HepG2 (cell line): ENCODE results near the gene TBC1D14. TPM values are rescaled to one million over a fixed set of nuclear protein-coding genes. Genes with fewer than 3 reads are reported as not detected.

Experiments used
- ATAD3A ChIP-seq: sonication (generic); formaldehyde crosslinking; IDR thresholded peaks from 2 replicates; pipeline ENCODE4 v1.4.0; 2020; ENCODE audit warnings: missing genetic modification reagents
- EP300 ChIP-seq, 3 experiments: sonication (generic) in 1 of 3; formaldehyde crosslinking in 1 of 3; IDR thresholded peaks; 2 replicates each; pipeline versions ENCODE4 v1.5.1 to v1.6.1; 2011 to 2020; ENCODE audit warnings: low read depth in 2 of 3, low read length in 2 of 3, borderline replicate concordance in 1 of 3, improper control_type of control experiment in 1 of 3, mild to moderate bottlenecking in 1 of 3, missing genetic modification reagents in 1 of 3, moderate library complexity in 1 of 3
- FOXM1 ChIP-seq: sonication (generic); formaldehyde crosslinking; IDR thresholded peaks from 2 replicates; pipeline ENCODE4 v1.5.0; 2020; ENCODE audit warnings: missing genetic modification reagents
- GABPA ChIP-seq, 2 experiments: IDR thresholded peaks; 2 replicates each; pipeline ENCODE4 v1.6.1; 2011 to 2016; ENCODE audit warnings: low read depth in 2 of 2, low read length in 1 of 2, missing biosample characterization in 1 of 2, missing genetic modification characterization in 1 of 2
- GATAD1 ChIP-seq: IDR thresholded peaks from 2 replicates; pipeline ENCODE4 v1.6.1; 2016; ENCODE audit warnings: missing genetic modification reagents, missing compliant biosample characterization
- GATAD2A ChIP-seq: IDR thresholded peaks from 2 replicates; pipeline ENCODE4 v1.6.1; 2016
- GPBP1L1 ChIP-seq: sonication (generic); formaldehyde crosslinking; IDR thresholded peaks from 2 replicates; pipeline ENCODE4 v1.5.0; 2020; ENCODE audit warnings: mild to moderate bottlenecking, missing genetic modification reagents
- HOMEZ ChIP-seq: IDR thresholded peaks from 2 replicates; pipeline ENCODE4 v1.6.1; 2016; ENCODE audit warnings: low read depth
- IRF2 ChIP-seq: IDR thresholded peaks from 2 replicates; pipeline ENCODE4 v1.6.1; 2018; ENCODE audit warnings: missing genetic modification reagents, missing compliant biosample characterization
- KDM6A ChIP-seq: IDR thresholded peaks from 2 replicates; pipeline ENCODE4 v1.6.1; 2016; ENCODE audit warnings: low read depth
- MXD1 ChIP-seq: sonication (generic); formaldehyde crosslinking; IDR thresholded peaks from 2 replicates; pipeline ENCODE4 v1.4.0; 2020; ENCODE audit warnings: mild to moderate bottlenecking, missing genetic modification reagents
- SAFB2 ChIP-seq: sonication (generic); formaldehyde crosslinking; IDR thresholded peaks from 2 replicates; pipeline ENCODE4 v1.5.1; 2020; ENCODE audit warnings: missing genetic modification reagents, low read depth, mild to moderate bottlenecking, borderline replicate concordance
- SCMH1 ChIP-seq: sonication (generic); formaldehyde crosslinking; IDR thresholded peaks from 2 replicates; pipeline ENCODE4 v1.9.0; 2021; ENCODE audit warnings: missing genetic modification reagents, mild to moderate bottlenecking, borderline replicate concordance
- TAF1 ChIP-seq: sonication (generic); formaldehyde crosslinking; IDR thresholded peaks from 2 replicates; pipeline ENCODE4 v1.4.0; 2020; ENCODE audit warnings: missing genetic modification reagents
- YY1 ChIP-seq: IDR thresholded peaks from 2 replicates; pipeline ENCODE4 v1.6.1; 2011; ENCODE audit warnings: low read length, low read depth, moderate library complexity, mild to moderate bottlenecking; ENCODE audit not compliant: insufficient read depth, insufficient replicate concordance
- ZNF101 ChIP-seq: sonication (generic); formaldehyde crosslinking; IDR thresholded peaks from 2 replicates; pipeline ENCODE4 v1.4.0; 2020; ENCODE audit warnings: mild to moderate bottlenecking, low read depth, missing genetic modification reagents, borderline replicate concordance
- ZNF512 ChIP-seq: sonication (generic); formaldehyde crosslinking; IDR thresholded peaks from 2 replicates; pipeline ENCODE4 v1.4.0; 2020; ENCODE audit warnings: mild to moderate bottlenecking, missing genetic modification reagents
- ZNF567 ChIP-seq: sonication (generic); formaldehyde crosslinking; IDR thresholded peaks from 2 replicates; pipeline ENCODE4 v1.8.1; 2023; ENCODE audit warnings: mild to moderate bottlenecking, missing genetic modification reagents, borderline replicate concordance
- ZNF749 ChIP-seq: sonication (generic); formaldehyde crosslinking; IDR thresholded peaks from 2 replicates; pipeline ENCODE4 v1.8.0; 2022; ENCODE audit warnings: mild to moderate bottlenecking, missing genetic modification reagents, moderate library complexity, borderline replicate concordance
- ZNF766 ChIP-seq: sonication (generic); formaldehyde crosslinking; IDR thresholded peaks from 2 replicates; pipeline ENCODE4 v1.5.0; 2020; ENCODE audit warnings: missing genetic modification reagents, borderline replicate concordance
- ZNF800 ChIP-seq: sonication (generic); formaldehyde crosslinking; IDR thresholded peaks from 2 replicates; pipeline ENCODE4 v1.4.0; 2020; ENCODE audit warnings: missing genetic modification reagents
- polyA plus RNA-seq, 8 experiments: library from polyadenylated mRNA; depleted of rRNA in 3 of 8; stranded (reverse) in 7 of 8; unstranded in 1 of 8; fragments of >200 nt; fragmentation: Illumina TruSeq in 4 of 8; extraction: Trizol in 4 of 8; gene quantifications; 2 replicates each; pipeline versions ENCODE4 v1.2.1 to v1.2.3, GENCODE V29; 2011 to 2016; ENCODE audit warnings: low read depth in 4 of 8, missing spikeins in 1 of 8, mixed read lengths in 1 of 8; ENCODE audit not compliant: insufficient read depth in 1 of 8
- total RNA-seq, 5 experiments: library from RNA; depleted of rRNA; stranded (reverse); fragments of >200 nt; fragmentation: Illumina TruSeq; extraction: Trizol; gene quantifications; 2 replicates each; pipeline ENCODE4 v1.2.3, GENCODE V29; 2016; ENCODE audit warnings: low read depth in 1 of 5

The TBC1D14 gene
- total and polyA plus RNA-seq, 2 of the 13 experiments (the other 11 are each of a cell fraction or from before 2014, with no cell fraction given) = 29.5 to 46.5 TPM

GRCh38 chr4:6892190-6892908, 17.3 kb upstream of the TBC1D14 start (continued):
- peak; percentile 35; the same call in 1 of the 2 replicates for TF ChIP-seq GATAD1 (CRISPR knock-in tag)
- TF ChIP-seq ZNF766 (CRISPR knock-in tag) = no peak
- TF ChIP-seq IRF2 (CRISPR knock-in tag) = peak; percentile 71; the same call in 1 of the 2 replicates
- TF ChIP-seq FOXM1 (CRISPR knock-in tag) = no peak
- no peak for TF ChIP-seq ZNF512 (CRISPR knock-in tag)
- TF ChIP-seq MXD1 (CRISPR knock-in tag) = no peak
- TF ChIP-seq HOMEZ (CRISPR knock-in tag) = peak; percentile 87; the same call in 1 of the 2 replicates
- TF ChIP-seq ZNF567 (CRISPR knock-in tag) = peak; percentile 68
- TF ChIP-seq GPBP1L1 = no peak
- TF ChIP-seq KDM6A (CRISPR knock-in tag) = 0 out of 2 replicates have a peak, but pooled peaks have one; percentile 24
- TF ChIP-seq EP300 (IDR thresholded peaks at IDR 0.05; ENCODE audit: low read depth in 2 of 2, low read length in 2 of 2) = peak in 1 of 2 experiments; percentile 62; a peak in 2 of 4 replicates
- peak; percentile 42; the same call in 1 of the 2 replicates for TF ChIP-seq EP300 (CRISPR knock-in tag; IDR thresholded peaks at IDR 0.05; ENCODE audit: borderline replicate concordance)
- no peak for TF ChIP-seq ZNF101
- TF ChIP-seq GABPA (IDR thresholded peaks at IDR 0.05; ENCODE audit: low read depth, low read length) = no peak
- peak; percentile 37 for TF ChIP-seq GABPA (CRISPR knock-in tag; IDR thresholded peaks at IDR 0.05; ENCODE audit: low read depth)
- no peak for TF ChIP-seq ATAD3A (CRISPR knock-in tag)
- no peak for TF ChIP-seq SCMH1
- TF ChIP-seq ZNF749 (CRISPR knock-in tag) = no peak
- TF ChIP-seq YY1 = no peak
- TF ChIP-seq ZNF800 (CRISPR knock-in tag) = no peak
- TF ChIP-seq SAFB2 (CRISPR knock-in tag) = no peak; the same call in 1 of the 2 replicates
- TF ChIP-seq TAF1 (CRISPR knock-in tag) = peak; percentile 62
- TF ChIP-seq GATAD2A (CRISPR knock-in tag) = peak; percentile 92
